ENCODE data around the gene TGFBR2. TPM values are rescaled to one million over a fixed set of nuclear protein-coding genes. Genes with fewer than 3 reads are reported as not detected.

The TGFBR2 gene
- 100 to 1,000 TPM in 3 of 4 donors, 10 to 100 TPM in 1; 95.3 to 255 (median 211) TPM for total RNA-seq

- TF ChIP-seq POLR2A (IDR thresholded peaks at IDR 0.05): peak; percentile 83 to 89
- TF ChIP-seq, protein P1, sequence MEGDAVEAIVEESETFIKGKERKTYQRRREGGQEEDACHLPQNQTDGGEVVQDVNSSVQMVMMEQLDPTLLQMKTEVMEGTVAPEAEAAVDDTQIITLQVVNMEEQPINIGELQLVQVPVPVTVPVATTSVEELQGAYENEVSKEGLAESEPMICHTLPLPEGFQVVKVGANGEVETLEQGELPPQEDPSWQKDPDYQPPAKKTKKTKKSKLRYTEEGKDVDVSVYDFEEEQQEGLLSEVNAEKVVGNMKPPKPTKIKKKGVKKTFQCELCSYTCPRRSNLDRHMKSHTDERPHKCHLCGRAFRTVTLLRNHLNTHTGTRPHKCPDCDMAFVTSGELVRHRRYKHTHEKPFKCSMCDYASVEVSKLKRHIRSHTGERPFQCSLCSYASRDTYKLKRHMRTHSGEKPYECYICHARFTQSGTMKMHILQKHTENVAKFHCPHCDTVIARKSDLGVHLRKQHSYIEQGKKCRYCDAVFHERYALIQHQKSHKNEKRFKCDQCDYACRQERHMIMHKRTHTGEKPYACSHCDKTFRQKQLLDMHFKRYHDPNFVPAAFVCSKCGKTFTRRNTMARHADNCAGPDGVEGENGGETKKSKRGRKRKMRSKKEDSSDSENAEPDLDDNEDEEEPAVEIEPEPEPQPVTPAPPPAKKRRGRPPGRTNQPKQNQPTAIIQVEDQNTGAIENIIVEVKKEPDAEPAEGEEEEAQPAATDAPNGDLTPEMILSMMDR (IDR thresholded peaks at IDR 0.05): peak in 2 of 4 experiments; percentile 42 to 52
- H3K36me3 ChIP-seq: no peaks in the 10 kb centered on the region
- no peaks in the 10 kb centered on the region for H3K9me3 ChIP-seq
- peak within 1 kb of the TSS; percentile 98 to 99 for H3K27ac ChIP-seq
- no peaks in the 10 kb centered on the region for H3K4me1 ChIP-seq
- intact Hi-C loops (cut with DNase I; ENCODE audit: low total_unique reads): no loop called here
- no peaks in the 10 kb centered on the region for H3K27me3 ChIP-seq
- peak within 1 kb of the TSS; percentile 79 to 95 for H3K4me3 ChIP-seq
- DNase-seq: peak; percentile 95 to 97
Measured at GRCh38 chr3:30606301-30607031, at the start of gene TGFBR2. TGFBR2 (plus strand) TSS chr3:30606601; CDS start chr3:30606884, 283 bp downstream.

- H3K27ac ChIP-seq: no peak overlapping the region
- H3K4me3 ChIP-seq: no peak overlapping the region
- TF ChIP-seq POLR2A (IDR thresholded peaks at IDR 0.05): no peak
- TF ChIP-seq, protein P1 (IDR thresholded peaks at IDR 0.05): no peak
- H3K27me3 ChIP-seq: no peaks in the 10 kb centered on the region
- no peak for DNase-seq
- H3K4me1 ChIP-seq: no peaks in the 10 kb centered on the region
- no peaks in the 10 kb centered on the region for H3K9me3 ChIP-seq
- H3K36me3 ChIP-seq: no peaks in the 10 kb centered on the region
- intact Hi-C loops (cut with DNase I; ENCODE audit: low total_unique reads): no loop called here
Measured at GRCh38 chr3:30557746-30558303, 48.6 kb upstream of the TGFBR2 start.

DNA sequence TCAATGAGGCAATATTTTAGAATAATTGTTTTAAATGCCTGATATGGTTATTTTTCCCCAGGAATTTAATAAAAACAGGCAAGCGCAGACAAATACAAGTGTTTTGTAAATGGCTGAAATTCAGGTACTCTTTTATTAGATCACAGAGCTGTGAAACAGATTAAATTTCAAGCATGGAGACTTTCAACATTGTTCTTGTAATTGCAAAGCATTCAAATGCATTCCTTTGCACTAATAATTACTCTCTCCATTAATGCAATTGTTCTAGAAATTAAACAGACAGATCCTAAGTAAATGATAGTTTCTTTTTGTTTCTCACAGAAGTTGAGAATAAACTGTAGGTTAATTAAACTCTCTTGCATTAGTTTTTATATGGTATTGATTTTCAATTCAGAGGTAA is 42.4 kb upstream of the TGFBR2 start:
- Histone ChIP-seq H3K4me1 (no peaks in the 10 kb centered on the region), H3K27ac (no peak overlapping the region), H3K4me3 (no peak overlapping the region), H3K27me3 (no peaks in the 10 kb centered on the region), H3K36me3 (no peaks in the 10 kb centered on the region), H3K9me3 (no peaks in the 10 kb centered on the region)
- intact Hi-C loops (cut with DNase I; ENCODE audit: low total_unique reads): no loop called here
- DNase-seq: no peak
- TF ChIP-seq POLR2A (IDR thresholded peaks at IDR 0.05): no peak
- TF ChIP-seq, protein P1 (IDR thresholded peaks at IDR 0.05): no peak

GRCh38 chr3:30567139-30567753 is 39.2 kb upstream of the TGFBR2 start:
- intact Hi-C loops (cut with DNase I; ENCODE audit: low total_unique reads): no loop called here
- H3K4me3 ChIP-seq: no peak overlapping the region
- no peak for DNase-seq
- H3K27me3 ChIP-seq: no peaks in the 10 kb centered on the region
- H3K27ac ChIP-seq: no peak overlapping the region
- H3K9me3 ChIP-seq: no peaks in the 10 kb centered on the region
- H3K36me3 ChIP-seq: no peaks in the 10 kb centered on the region
- no peak for TF ChIP-seq POLR2A (IDR thresholded peaks at IDR 0.05)
- TF ChIP-seq, protein P1 (IDR thresholded peaks at IDR 0.05): no peak
- no peaks in the 10 kb centered on the region for H3K4me1 ChIP-seq

DNA sequence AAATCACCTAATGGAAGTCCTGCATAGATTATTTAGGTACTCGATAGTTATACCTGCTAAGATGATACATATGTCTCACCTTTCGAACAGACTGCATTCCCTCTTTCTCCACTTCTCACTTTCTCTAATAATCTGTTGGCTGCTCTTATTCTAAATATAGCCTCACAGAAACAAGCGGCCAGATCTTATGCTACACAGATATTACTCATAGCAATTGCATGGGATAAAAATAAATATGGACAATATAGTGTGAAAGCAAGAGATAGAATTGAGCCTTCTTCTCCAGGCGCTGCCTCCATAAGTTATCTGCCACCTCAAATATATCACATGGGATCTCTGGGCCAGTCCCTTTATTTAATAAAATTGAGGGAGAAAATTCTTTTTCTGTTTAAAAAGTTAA is 29.5 kb upstream of the TGFBR2 start:
- intact Hi-C loops (cut with DNase I; ENCODE audit: low total_unique reads): no loop called here
- Histone ChIP-seq H3K9me3 (no peaks in the 10 kb centered on the region), H3K36me3 (no peaks in the 10 kb centered on the region), H3K4me1 (no peaks in the 10 kb centered on the region), H3K27me3 (no peaks in the 10 kb centered on the region), H3K4me3 (no peak overlapping the region), H3K27ac (no peak overlapping the region)
- TF ChIP-seq POLR2A (IDR thresholded peaks at IDR 0.05): no peak
- TF ChIP-seq, protein P1 (IDR thresholded peaks at IDR 0.05): no peak
- DNase-seq: no peak

Data from uterus (tissue), 4 donors.